HG03520 (cell line): Measurements from ENCODE around the gene PRSS38.
"Not testable (repeated sequence)": the region's sequence is repeated elsewhere in the genome, so short reads cannot be mapped to it uniquely, and the experiment has no call there.

Experiments
- ATAC-seq: cut with Tn5 transposase; IDR thresholded peaks from one replicate; pipeline ENCODE4 v1.9.1; 2021; ENCODE audit warnings: mild to moderate bottlenecking, moderate library complexity; ENCODE audit not compliant: unreplicated experiment

Gene PRSS38

DNA sequence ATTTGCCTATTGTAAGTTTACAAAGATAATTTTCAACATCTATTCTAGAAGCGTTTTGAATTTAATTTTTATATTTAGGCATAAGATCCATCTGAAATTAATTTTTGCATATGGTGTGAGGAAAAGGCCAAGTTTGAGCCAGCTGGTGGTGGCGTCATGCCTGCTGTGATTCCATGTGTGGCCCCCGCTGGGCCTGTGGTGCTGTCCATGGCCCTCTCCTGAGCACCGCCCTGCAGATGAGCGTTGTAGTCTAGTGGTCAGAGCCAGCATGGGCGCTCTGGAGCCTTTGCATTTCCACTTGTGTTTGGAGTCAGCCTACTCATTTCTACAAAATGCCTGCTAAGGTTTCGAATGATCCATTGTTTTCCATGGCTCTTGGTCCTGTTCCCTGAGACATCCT, 22.7 kb downstream of the PRSS38 start:
- ATAC-seq = no peak

- no peak for ATAC-seq
Observed at GRCh38 chr1:227841096-227841495, 25.6 kb downstream of the PRSS38 start.

GRCh38 chr1:227844320-227845146, 29.1 kb downstream of the PRSS38 start:
- ATAC-seq = no peak

GRCh38 chr1:227845147-227845458, 29.6 kb downstream of the PRSS38 start:
- ATAC-seq = no peak

- ATAC-seq = no peak
Observed at GRCh38 chr1:227845519-227845918, 30.0 kb downstream of the PRSS38 start.

DNA sequence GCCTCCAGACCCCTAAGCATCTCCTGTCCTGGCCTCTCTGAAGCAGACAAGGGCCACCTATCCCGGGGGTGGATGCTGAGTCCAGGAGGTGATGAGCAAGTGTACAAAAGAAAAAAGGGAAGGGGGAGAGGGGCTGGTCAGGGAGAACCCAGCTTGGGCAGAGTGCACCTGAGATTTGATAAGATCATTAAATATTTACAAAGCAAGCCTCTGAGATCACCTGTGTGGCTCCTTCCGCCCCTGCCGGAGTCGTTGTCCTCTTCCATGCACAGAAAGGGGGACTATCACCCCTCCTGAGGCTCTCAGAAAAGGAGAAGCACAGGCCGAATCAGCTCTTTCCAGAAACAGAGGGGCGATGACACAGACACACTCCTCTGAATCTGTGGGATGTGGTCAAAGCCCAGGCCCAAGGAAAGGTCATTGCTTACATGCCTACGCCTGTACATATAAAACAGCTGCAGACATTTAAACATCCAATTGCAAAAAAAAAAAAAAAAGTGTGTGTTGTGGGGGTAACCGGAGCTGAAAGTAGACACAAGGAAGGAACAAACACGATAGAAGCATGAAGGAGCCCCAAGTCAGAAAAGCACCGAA, 30.9 kb downstream of the PRSS38 start:
- ATAC-seq = no peak

- not testable (repeated sequence) for ATAC-seq
Observed at GRCh38 chr1:227847046-227847445, 31.6 kb downstream of the PRSS38 start.

DNA sequence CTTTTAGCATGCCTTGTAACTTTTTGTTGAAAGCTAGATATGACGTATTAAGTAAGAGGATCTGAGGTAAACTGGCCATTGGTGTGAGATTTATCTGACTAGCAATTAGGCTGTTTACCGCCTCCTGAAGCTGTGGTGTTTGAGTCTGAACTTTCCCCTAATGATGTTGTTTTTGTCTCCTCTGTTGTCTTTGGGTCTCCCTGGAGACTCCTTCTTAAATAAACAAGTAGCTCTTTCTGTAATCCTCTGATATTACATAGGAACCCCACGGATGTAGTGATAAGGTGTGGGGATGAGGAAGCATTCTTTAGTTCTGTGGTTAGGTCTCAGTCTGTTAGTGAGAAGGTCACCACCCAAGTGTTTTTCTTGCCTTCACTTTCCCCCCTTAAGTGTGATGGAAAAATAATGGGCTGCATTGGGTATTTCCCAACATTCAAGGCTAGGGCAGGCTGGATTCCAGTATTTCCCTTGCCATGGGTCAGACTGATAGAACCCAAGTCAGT, 33.0 kb downstream of the PRSS38 start:
- ATAC-seq = no peak

GRCh38 chr1:227849251-227849650, 33.8 kb downstream of the PRSS38 start:
- ATAC-seq = no peak

DNA sequence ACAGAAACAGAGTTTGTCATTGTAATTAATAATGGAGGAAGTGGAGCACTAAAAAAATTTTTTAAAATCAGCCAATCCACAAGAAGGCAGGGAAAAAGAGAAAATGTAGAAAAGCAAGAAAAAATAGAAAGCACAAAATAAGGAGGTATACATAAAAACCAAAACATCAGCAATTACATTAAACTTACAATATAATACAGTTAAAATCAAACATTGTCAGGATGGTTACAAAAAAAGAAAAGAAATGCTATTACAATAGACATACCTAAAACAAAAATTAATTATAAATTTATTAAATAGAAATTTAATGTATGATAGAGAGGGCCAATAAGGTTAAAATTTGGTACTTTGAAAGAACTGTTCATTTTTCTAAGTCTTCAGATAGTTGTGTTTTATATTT, 38.7 kb downstream of the PRSS38 start:
- no peak for ATAC-seq

DNA sequence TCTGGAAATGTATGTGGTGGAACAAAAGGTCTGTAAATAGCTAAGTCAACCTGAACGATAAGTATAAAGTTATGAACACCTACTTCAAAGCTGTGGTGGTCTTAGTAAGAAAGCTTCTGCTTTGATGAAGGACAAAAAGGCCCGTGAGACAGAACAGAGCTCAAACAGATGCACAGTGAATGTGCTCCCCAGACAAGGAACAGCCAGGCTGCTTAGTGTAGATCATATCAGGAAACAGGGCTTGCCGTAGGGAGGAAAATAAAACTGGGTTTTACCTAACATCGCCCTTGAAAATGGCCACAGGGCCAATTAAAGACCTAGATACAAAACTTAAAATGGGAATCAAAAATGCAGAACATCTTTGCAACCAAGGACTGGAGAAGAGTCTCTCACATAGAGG, 40.2 kb downstream of the PRSS38 start:
- ATAC-seq = no peak

- ATAC-seq = no peak
Observed at GRCh38 chr1:227856147-227856858, 40.8 kb downstream of the PRSS38 start.

DNA sequence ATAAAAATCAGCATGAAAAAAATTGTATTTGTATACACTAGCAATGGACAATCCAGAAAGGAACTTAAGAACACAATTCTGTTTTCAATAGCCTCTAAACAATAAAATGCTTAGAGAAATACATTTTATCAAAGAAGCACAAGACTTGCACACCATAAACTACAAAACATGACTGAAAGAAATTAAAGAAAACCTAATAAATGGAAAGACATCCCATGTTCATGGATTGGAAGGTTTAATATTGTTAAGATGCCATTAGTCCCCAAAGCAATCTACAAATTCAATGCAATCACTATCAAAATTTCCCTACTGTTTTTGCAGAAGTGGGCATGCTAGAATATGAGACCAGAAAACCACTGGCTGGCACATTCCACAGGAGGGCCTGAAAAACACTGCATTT, 49.4 kb downstream of the PRSS38 start:
- ATAC-seq = no peak

- no peak for ATAC-seq
Observed at GRCh38 chr1:227869279-227869842, 53.9 kb downstream of the PRSS38 start.

DNA sequence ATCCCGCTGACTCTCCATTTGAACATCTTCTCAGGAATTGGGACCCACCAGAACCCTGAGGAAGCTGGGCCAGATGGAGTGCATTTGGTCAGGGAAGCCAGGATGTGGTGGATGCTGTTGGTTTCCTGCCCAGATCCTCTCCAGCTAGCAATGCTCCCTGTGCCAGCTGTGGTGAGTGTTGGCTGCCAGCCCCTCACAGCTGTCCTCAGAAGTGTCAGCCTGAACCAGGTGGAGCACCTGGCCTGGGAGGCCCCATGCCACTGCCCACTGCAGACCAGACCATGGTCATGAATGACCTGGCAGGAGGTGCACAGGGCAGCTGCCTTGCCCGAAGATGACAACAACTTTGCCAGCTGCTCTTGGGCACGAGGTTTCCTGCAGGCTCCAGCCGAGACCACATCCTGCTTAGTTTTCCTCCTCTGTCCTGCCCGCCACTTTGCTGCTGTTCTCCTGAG, 54.4 kb downstream of the PRSS38 start:
- ATAC-seq = no peak

DNA sequence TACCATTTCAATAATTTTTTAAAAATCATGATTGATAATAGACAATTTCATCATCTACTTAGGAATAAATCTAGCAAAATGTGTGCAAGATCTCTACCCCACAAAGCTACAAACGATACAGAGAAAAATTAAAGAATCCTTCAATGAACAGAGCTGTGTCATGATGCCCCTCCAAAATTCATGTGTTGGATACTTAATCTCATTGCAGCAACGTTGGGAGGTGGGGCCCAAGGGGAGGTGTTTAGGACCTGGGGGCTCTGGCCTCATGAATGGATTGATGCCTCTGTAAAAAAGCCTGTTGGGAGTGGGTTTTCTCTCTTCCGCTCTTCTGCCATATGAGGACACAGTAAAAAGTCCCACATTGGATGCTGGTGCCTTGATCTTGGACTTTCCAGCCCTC, 54.9 kb downstream of the PRSS38 start:
- no peak for ATAC-seq

DNA sequence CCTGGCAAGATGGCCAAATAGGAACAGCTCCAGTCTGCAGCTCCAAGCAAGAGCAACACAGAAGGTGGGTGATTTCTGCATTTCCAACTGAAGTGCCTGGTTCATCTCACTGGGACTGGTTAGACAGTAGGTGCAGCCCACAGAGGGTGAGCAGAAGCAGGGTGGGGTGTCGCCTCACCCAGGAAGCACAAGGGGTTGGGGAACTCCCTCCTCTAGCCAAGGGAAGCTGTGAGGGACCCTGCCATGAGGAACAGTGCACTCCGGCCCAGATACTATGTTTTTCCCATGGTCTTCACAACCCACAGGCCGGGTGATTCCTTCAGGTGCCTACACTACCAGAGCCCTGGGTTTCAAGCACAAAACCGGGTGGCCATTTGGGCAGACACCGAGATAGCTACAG, 56.4 kb downstream of the PRSS38 start:
- not testable (repeated sequence) for ATAC-seq

DNA sequence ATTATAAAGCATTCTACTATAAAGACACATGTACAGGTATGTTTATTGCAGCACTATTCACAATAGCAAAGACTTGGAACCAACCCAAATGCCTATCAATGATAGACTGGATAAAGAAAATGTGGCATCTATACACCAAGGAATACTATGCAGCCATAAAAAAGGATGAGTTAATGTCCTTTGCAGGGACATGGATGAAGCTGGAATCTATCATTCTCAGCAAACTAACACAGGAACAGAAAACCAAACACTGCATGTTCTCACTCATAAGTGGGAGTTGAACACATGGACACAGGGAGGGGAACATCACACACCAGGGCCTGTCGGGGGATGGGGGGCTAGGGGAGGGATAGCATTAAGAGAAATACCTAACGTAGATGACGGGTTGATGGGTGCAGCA, 62.3 kb downstream of the PRSS38 start:
- not testable (repeated sequence) for ATAC-seq

- no peak for ATAC-seq
Observed at GRCh38 chr1:227880342-227880924, 65.0 kb downstream of the PRSS38 start.

DNA sequence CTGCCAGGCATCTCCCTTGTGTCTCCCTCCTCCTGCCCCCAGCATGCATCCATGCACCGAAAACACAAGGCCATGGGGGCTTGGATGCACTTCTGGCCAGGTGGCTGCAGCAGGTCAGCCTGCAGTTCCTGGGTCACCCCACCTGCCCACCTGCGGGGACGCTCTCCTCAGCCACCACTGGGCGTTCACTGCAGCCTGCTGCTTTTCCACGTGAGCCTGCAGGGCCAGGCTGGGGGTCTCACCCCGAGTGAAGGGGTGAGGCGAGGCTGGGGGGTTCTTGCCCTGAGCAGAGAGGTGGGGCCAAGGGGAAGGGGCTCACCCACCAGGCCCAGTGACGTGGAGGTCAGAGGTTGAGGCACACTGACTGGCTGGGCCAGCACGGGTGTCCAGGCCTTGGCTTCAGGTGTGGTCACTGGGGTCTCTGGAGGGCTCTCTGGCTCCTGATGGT, 67.6 kb downstream of the PRSS38 start:
- ATAC-seq = no peak
